ENCODE measurements around the gene SIL1. TPM values are rescaled to one million over a fixed set of nuclear protein-coding genes. Genes with fewer than 3 reads are reported as not detected.
"Not testable (repeated sequence)": the region's sequence is repeated elsewhere in the genome, so short reads cannot be mapped to it uniquely, and the experiment has no call there.

SIL1 gene
- total RNA-seq, 1 donor from 2014 or later = 66.6 TPM

GRCh38 chr5:139177809-139178588 lies 20.2 kb downstream of the SIL1 start:
- no peak for DNase-seq (ENCODE audit: low spot score)

GRCh38 chr5:139177281-139177680 lies 20.9 kb downstream of the SIL1 start:
- not testable (repeated sequence) for DNase-seq (ENCODE audit: low spot score)

- DNase-seq (ENCODE audit: low spot score) = not testable (repeated sequence)
Measured at GRCh38 chr5:139174382-139174781, 23.8 kb downstream of the SIL1 start.

GRCh38 chr5:139171779-139172404 lies 26.3 kb downstream of the SIL1 start:
- no peak for DNase-seq (ENCODE audit: low spot score)

GRCh38 chr5:139167952-139168720 lies 30.0 kb downstream of the SIL1 start:
- no peak for DNase-seq (ENCODE audit: low spot score)

GRCh38 chr5:139167533-139167932 lies 30.6 kb downstream of the SIL1 start:
- DNase-seq (ENCODE audit: low spot score) = no peak

GRCh38 chr5:139167063-139167462 lies 31.1 kb downstream of the SIL1 start:
- no peak for DNase-seq (ENCODE audit: low spot score)

GRCh38 chr5:139164897-139165296 lies 33.3 kb downstream of the SIL1 start:
- not testable (repeated sequence) for DNase-seq (ENCODE audit: low spot score)

GRCh38 chr5:139164020-139164419 lies 34.1 kb downstream of the SIL1 start:
- DNase-seq (ENCODE audit: low spot score) = no peak

GRCh38 chr5:139162448-139162847 lies 35.7 kb downstream of the SIL1 start:
- DNase-seq (ENCODE audit: low spot score) = no peak

- DNase-seq (ENCODE audit: low spot score) = no peak
Measured at GRCh38 chr5:139158791-139159190, 39.4 kb downstream of the SIL1 start.

GRCh38 chr5:139157556-139157955 lies 40.6 kb downstream of the SIL1 start:
- DNase-seq (ENCODE audit: low spot score) = no peak

GRCh38 chr5:139156814-139157213 lies 41.4 kb downstream of the SIL1 start:
- no peak for DNase-seq (ENCODE audit: low spot score)

- no peak for DNase-seq (ENCODE audit: low spot score)
Measured at GRCh38 chr5:139155333-139155732, 42.8 kb downstream of the SIL1 start.

GRCh38 chr5:139151902-139152301 lies 46.3 kb downstream of the SIL1 start:
- DNase-seq (ENCODE audit: low spot score) = no peak

GRCh38 chr5:139150367-139150999 lies 47.7 kb downstream of the SIL1 start:
- DNase-seq (ENCODE audit: low spot score) = no peak

- DNase-seq (ENCODE audit: low spot score) = no peak
Measured at GRCh38 chr5:139149477-139150199, 48.5 kb downstream of the SIL1 start.

GRCh38 chr5:139148986-139149385 lies 49.2 kb downstream of the SIL1 start:
- DNase-seq (ENCODE audit: low spot score) = no peak

- DNase-seq (ENCODE audit: low spot score) = no peak
Measured at GRCh38 chr5:139148306-139148705, 49.9 kb downstream of the SIL1 start.

GRCh38 chr5:139147483-139148087 lies 50.6 kb downstream of the SIL1 start:
- DNase-seq (ENCODE audit: low spot score) = no peak

Measured in mesenteric fat pad (tissue), 1 donor.